ENCODE measurements around the gene IGFBP4. TPM values are rescaled to one million over a fixed set of nuclear protein-coding genes. Genes with fewer than 3 reads are reported as not detected.

Gene IGFBP4
- total RNA-seq, 2 donors from 2014 or later, result 81.0 to 237 TPM

DNA sequence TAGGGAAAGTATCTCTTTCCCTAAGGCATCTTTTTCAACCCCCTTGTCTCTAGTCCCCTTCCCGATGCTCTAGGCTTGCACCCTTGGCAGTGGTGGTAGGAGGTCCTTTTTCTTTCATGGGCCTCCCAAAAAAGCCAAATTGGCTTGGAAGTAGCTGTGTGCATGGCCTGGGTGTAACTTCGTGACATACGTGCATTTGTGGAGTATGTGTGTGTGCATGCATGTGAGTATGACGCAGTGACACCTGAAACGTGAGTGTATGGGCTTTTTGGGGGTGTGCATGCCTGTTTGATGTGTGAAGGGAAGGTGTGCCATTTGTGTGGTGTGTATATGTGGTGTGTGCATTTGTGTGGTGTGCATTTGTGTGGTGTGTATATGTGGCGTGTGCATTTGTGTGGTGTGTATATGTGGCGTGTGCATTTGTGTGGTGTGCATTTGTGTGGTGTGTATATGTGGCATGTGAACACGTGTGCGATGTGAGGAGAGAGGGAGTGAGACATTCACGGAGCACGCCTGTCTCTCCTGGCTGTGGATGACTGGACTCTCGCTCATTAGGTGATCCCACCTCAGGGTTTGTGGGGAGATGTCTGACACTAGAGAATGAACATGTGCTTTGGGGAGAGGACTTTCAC is 15.7 kb downstream of the IGFBP4 start:
- Histone ChIP-seq H3K4me3 (no peak overlapping the region), H3K27ac (no peak overlapping the region), H3K27me3 (no peaks in the 10 kb centered on the region), H3K4me1 (peaks cover 0 to 70% of the 10 kb centered on the region in 2 donors), H3K9me3 (no peaks in the 10 kb centered on the region), H3K36me3 (peaks cover 41% of the 10 kb centered on the region)
- no peak for DNase-seq (ENCODE audit: low spot score)
- TF ChIP-seq, protein P1, sequence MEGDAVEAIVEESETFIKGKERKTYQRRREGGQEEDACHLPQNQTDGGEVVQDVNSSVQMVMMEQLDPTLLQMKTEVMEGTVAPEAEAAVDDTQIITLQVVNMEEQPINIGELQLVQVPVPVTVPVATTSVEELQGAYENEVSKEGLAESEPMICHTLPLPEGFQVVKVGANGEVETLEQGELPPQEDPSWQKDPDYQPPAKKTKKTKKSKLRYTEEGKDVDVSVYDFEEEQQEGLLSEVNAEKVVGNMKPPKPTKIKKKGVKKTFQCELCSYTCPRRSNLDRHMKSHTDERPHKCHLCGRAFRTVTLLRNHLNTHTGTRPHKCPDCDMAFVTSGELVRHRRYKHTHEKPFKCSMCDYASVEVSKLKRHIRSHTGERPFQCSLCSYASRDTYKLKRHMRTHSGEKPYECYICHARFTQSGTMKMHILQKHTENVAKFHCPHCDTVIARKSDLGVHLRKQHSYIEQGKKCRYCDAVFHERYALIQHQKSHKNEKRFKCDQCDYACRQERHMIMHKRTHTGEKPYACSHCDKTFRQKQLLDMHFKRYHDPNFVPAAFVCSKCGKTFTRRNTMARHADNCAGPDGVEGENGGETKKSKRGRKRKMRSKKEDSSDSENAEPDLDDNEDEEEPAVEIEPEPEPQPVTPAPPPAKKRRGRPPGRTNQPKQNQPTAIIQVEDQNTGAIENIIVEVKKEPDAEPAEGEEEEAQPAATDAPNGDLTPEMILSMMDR (IDR thresholded peaks at IDR 0.05), result no peak

DNA sequence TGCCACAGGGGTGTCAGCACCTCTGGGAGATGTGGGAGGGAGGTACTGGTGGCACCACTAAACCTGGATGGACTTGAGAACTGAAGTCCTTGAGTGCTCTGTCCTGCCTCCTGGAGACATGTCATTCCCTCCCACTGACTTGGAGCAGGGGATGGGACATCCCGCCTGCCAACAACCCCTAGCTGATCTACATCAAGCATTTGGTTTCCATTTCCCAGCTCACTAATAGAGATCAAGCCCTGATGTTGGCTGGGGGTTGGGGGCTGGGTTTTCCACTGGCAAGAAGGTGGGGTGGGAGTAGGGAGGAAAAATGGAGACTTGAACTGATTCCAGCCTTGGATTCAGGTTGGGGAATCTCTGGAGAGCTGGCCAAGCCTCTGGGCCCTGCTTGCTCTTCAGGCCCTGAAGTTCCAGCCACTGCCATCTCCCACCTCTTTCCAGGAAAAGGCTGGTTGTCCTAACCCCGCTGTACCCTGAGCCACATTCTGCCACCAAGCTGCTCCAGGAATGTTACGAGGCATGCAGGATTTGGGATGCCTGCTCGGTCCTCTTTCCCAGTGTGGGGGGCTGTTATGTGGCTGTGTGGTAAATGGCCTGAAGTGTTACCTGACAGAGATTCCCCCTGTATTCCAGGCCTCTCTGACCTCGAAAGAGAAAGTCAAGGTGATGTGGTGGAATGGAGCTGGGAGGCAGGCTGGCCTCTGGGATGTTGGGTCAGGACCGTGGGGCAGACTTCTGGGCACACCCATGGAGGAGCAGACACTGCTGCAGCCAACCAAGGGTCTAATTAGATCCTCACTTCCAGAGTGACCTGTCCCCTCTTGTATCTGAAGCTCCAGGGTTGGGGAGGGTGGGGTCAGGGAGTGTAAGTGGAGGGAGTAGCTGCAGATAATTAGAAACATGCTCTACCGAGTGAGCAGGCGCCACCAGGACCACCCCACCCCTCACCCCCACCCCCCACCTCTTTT is 16.7 kb downstream of the IGFBP4 start:
- Histone ChIP-seq H3K9me3 (no peaks in the 10 kb centered on the region), H3K4me3 (no peak overlapping the region), H3K27ac (no peak overlapping the region), H3K27me3 (no peaks in the 10 kb centered on the region), H3K36me3 (peaks cover 31% of the 10 kb centered on the region), H3K4me1 (peaks cover 0 to 70% of the 10 kb centered on the region in 2 donors)
- no peak for DNase-seq (ENCODE audit: low spot score)
- TF ChIP-seq, protein P1 (IDR thresholded peaks at IDR 0.05), result no peak

DNA sequence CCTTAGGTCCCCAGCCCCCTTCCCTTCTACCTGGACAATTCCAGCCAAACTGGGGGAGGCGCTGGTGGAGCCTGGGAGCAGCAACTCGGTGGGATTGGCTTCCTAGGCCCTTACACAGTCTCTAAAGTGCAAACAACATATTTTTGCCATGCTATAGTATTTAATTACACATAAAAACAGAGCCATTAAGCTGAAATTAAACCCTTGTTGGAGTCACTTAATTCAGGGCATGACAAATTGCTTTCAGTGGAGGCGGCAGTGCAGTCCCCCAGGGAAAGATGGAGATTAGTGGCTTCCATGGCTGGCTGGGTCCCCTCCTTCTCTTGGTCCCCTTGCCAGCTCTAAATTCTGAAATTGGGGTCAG is 17.3 kb downstream of the IGFBP4 start:
- Histone ChIP-seq H3K4me3 (no peak overlapping the region), H3K9me3 (no peaks in the 10 kb centered on the region), H3K4me1 (peaks cover 0 to 70% of the 10 kb centered on the region in 2 donors), H3K27ac (no peak overlapping the region), H3K27me3 (no peaks in the 10 kb centered on the region), H3K36me3 (peaks cover 24% of the 10 kb centered on the region)
- TF ChIP-seq, protein P1 (IDR thresholded peaks at IDR 0.05), result no peak
- DNase-seq (ENCODE audit: low spot score), result no peak

DNA sequence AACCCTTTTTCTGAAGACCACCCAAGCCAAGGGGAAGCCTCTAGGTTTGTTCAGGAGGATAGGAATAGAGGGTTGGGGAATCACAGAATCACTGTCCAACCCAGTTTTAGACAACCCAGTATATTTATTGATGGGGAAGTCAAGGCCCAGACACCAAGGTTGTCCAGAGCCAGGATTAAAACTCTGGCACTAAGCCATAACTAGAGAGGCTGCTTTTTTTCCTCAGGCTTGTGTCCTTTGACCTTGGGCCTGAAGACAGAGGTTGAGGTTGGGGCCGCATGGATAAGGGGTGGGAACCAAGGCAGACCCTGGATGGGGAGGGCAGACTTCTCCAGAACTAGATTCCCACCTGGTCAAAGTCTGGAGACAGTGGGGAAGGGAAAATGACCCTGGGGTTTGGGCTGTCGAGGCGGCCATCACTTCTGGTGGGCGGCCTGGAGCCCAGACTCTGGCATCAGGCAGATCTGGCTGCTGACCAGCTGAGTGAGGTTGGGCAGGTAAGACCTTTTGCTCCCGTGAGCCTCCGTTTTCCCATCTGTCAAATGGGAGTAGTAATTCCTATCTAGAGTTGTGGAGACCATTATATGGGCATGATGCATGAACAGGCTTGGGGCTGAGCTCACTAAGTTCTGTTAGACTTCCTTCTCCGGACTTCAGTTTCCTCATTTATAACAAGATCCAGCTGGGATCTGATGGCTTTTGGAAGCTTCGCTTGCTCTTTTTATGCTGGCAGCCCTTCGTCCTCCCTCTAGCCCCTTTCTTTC is 17.9 kb downstream of the IGFBP4 start:
- no peaks in the 10 kb centered on the region for H3K9me3 ChIP-seq
- no peaks in the 10 kb centered on the region for H3K27me3 ChIP-seq
- H3K27ac ChIP-seq, result peak overlapping the region; percentile 33 to 42
- H3K36me3 ChIP-seq, result peaks cover 19% of the 10 kb centered on the region
- DNase-seq (ENCODE audit: low spot score), result no peak
- peaks cover 0 to 68% of the 10 kb centered on the region in 2 donors for H3K4me1 ChIP-seq
- H3K4me3 ChIP-seq, result no peak overlapping the region
- TF ChIP-seq, protein P1 (IDR thresholded peaks at IDR 0.05), result no peak

DNA sequence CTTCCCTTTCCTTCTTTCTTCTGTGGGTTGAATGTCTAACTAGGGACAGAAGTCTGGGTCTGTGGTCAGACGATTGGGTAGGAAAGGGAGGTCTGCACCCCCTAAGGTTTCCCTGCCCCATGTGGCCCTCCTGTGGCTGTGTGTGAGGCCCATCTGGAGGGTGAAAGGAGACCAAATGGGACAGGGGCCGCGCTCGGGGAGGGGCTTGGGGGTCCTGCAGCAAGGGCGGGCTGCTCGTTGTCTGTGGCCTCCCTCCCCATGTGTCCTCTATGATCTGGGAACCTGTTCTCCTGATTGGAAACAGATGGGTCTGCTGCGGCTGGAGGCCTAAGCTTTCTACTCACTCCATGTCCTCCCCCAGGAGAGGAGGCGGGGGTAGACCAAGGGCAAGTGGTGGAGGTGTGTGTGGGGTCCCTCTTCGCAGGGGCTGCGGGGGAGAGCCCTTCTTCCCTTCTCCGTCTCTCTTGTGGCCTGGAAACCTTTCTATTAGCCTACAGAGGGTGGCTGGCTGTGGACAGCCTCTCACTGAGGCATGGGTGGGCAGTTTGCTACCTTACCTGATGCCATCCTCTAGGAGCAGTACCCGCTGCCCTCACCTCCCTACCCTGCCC is 18.6 kb downstream of the IGFBP4 start:
- H3K36me3 ChIP-seq, result peaks cover 12% of the 10 kb centered on the region
- no peaks in the 10 kb centered on the region for H3K27me3 ChIP-seq
- H3K4me3 ChIP-seq, result no peak overlapping the region
- H3K4me1 ChIP-seq, result peaks cover 0 to 61% of the 10 kb centered on the region in 2 donors
- TF ChIP-seq, protein P1 (IDR thresholded peaks at IDR 0.05), result no peak
- no peak for DNase-seq (ENCODE audit: low spot score)
- peak overlapping the region; percentile 33 to 42 for H3K27ac ChIP-seq
- no peaks in the 10 kb centered on the region for H3K9me3 ChIP-seq
